Tibial artery (tissue), 4 donors: ENCODE measurements around the gene PHETA2.

Source experiments
- DNase-seq, 2 donors: peaks; one replicate each; pipeline ENCODE4 v3.0.0-alpha.2; 2019
- H3K27ac ChIP-seq, 2 donors: fragments of 200-600 bp; sonication (generic) in 1 of 2; 1 replicate in 1 of 2; 2 replicates in 1 of 2; pipeline ENCODE4 v1.5.1; 2018 to 2019; ENCODE audit warnings: mild to moderate bottlenecking in 1 of 2
- H3K27me3 ChIP-seq, 2 donors: fragments of 200-600 bp; sonication (generic) in 1 of 2; one replicate each; pipeline versions ENCODE4 v1.5.1 to v1.6.0; 2016 to 2019
- H3K36me3 ChIP-seq, 3 donors: fragments of 200-600 bp; sonication (generic) in 2 of 3; one replicate each; pipeline ENCODE4 v1.5.1; 2016 to 2019; ENCODE audit warnings: mild to moderate bottlenecking in 2 of 3
- H3K4me1 ChIP-seq, 4 donors: fragments of 200-600 bp; sonication (generic) in 2 of 4; 1 replicate in 3 of 4; 2 replicates in 1 of 4; pipeline ENCODE4 v1.5.1; 2016 to 2019
- H3K4me3 ChIP-seq, 2 donors: fragments of 200-600 bp; sonication (generic) in 1 of 2; 1 replicate in 1 of 2; 2 replicates in 1 of 2; pipeline ENCODE4 v1.5.1; 2018 to 2019; ENCODE audit warnings: mild to moderate bottlenecking in 2 of 2
- H3K9me3 ChIP-seq, 3 donors: fragments of 200-600 bp; sonication (generic) in 1 of 3; one replicate each; pipeline ENCODE4 v1.5.1; 2016 to 2019
- CTCF ChIP-seq, 2 experiments: fragments of 200-600 bp in 1 of 2; fragments of 450-650 bp in 1 of 2; IDR thresholded peaks; one replicate each; pipeline ENCODE4 v1.5.1; 2017 to 2019; ENCODE audit warnings: antibody characterized with exemption in 2 of 2, mild to moderate bottlenecking in 1 of 2, moderate library complexity in 1 of 2
- intact Hi-C: fragments of 100-400 bp; cut with DNase I; formaldehyde crosslinking; loops from one replicate; pipeline ENCODE4 v1.15.0; 2023; ENCODE audit warnings: low total_unique reads

The PHETA2 gene

DNA sequence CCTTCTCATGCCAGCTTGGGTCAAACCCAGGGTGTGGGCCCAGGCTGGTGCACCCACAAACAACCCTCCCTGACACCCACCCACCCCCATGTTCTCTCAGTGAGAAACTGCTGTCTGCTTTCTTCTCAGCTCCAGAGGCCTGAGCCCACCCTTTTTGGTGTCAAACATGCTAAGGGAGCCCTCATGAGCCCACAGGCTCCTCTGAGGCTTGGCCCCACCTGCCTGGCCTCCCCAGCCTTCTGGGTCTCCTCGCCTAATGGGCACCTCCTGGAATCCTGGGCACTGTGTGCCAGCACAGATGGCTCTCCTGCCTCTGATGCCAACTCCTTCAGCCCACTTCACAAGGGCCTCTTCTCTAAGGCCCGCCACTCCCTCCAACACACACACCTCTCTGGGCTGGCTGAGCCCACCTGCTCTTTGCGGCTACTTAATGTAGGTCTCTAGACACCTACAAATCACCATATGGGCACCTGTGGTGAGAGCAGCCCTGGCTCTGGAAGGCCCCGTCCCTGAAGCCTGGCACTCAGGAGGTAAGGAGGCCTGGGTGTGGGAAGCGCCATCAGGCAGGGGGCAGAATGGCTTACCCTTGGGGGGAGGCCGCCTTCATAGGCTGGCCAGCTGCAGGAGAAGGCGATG is 7.8 kb upstream of the PHETA2 start:
- DNase-seq = no peak
- Histone ChIP-seq H3K4me1 (peaks cover 0 to 12% (median 9%) of the 10 kb centered on the region in 4 donors), H3K9me3 (no peaks in the 10 kb centered on the region), H3K36me3 (peaks cover 32 to 69% (median 63%) of the 10 kb centered on the region in 3 donors), H3K27ac (no peak overlapping the region), H3K4me3 (no peak overlapping the region), H3K27me3 (no peaks in the 10 kb centered on the region)
- intact Hi-C loops = no loop called here
- no peak for TF ChIP-seq CTCF (IDR thresholded peaks at IDR 0.05)

- intact Hi-C loops = no loop called here
- Histone ChIP-seq H3K27me3 (no peaks in the 10 kb centered on the region), H3K27ac (no peak overlapping the region), H3K9me3 (no peaks in the 10 kb centered on the region), H3K36me3 (peaks cover 26 to 62% (median 57%) of the 10 kb centered on the region in 3 donors), H3K4me1 (peaks cover 0 to 19% (median 12%) of the 10 kb centered on the region in 4 donors), H3K4me3 (no peak overlapping the region)
- no peak for TF ChIP-seq CTCF (IDR thresholded peaks at IDR 0.05)
- DNase-seq = no peak
These were observed 7.1 kb upstream of the PHETA2 start for GRCh38 chr22:42066937-42067336.

- intact Hi-C loops = no loop called here
- Histone ChIP-seq H3K27ac (no peak overlapping the region), H3K27me3 (no peaks in the 10 kb centered on the region), H3K4me1 (peaks cover 0 to 20% (median 12%) of the 10 kb centered on the region in 4 donors), H3K9me3 (no peaks in the 10 kb centered on the region), H3K36me3 (peaks cover 18 to 54% (median 49%) of the 10 kb centered on the region in 3 donors), H3K4me3 (no peak overlapping the region)
- no peak for TF ChIP-seq CTCF (IDR thresholded peaks at IDR 0.05)
- no peak for DNase-seq
These were observed 6.3 kb upstream of the PHETA2 start for GRCh38 chr22:42067671-42068251.

DNA sequence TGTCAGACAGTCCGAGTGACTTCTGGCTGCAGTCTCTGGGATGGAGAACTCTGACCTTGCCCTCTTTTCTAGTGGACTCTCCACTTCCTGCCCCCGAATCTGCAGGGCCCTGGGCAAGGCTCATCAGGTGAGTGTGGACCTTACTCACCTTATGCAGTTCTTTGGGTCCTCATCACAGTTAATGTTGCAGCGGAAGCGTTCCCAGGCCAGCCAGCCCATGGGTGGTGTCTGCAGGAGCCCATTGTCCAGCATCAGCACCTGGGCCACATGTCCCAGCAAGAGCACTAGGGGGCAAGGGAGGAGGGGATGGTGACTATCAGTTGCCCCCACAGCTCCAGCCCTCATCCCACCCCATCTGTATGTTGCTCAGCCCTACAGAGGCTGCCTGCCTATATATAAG is 5.8 kb upstream of the PHETA2 start:
- H3K4me3 ChIP-seq = no peak overlapping the region
- H3K9me3 ChIP-seq = no peaks in the 10 kb centered on the region
- no peak for TF ChIP-seq CTCF (IDR thresholded peaks at IDR 0.05)
- H3K36me3 ChIP-seq = peaks cover 13 to 49% (median 43%) of the 10 kb centered on the region in 3 donors
- DNase-seq = no peak
- intact Hi-C loops = no loop called here
- peaks cover 0 to 21% (median 13%) of the 10 kb centered on the region in 4 donors for H3K4me1 ChIP-seq
- H3K27me3 ChIP-seq = no peaks in the 10 kb centered on the region
- H3K27ac ChIP-seq = no peak overlapping the region

DNA sequence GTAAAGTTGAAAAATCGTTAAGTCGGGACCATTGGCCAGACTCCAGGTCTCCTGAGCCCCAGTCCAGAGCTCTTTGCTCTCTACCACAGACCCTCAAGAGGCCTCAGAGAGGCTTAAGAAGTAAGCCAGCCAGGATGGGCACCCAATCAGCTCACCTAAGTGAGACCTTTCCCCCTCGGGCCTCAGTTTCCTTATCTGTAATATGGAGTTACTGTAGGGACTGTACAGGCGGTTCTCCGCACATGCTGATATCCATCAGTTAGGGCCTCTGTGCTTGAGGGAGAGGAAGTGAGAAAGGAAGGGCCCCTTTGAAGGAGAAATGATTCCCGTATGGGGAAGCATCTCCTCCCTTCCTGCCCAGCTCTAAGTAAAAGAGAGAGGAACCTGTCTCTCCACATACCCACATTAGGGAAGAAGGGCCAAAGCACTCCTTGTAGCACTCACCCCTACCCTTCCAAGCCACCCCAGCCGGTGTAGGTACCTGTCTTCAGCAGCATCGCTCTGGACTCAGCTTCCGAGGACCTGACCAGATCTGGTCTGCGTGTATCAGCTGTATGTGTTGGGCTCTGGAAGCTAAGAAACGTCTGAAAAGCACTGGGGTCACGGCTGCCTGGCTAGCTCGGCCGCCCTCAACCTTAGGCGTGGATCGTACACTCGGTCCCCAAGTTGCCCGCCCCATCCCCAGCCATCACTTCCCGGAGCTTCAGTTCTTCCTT is 4.1 kb upstream of the PHETA2 start:
- peak overlapping the region; percentile 53 to 81 for H3K4me3 ChIP-seq
- peaks cover 0 to 35% (median 22%) of the 10 kb centered on the region in 4 donors for H3K4me1 ChIP-seq
- no peaks in the 10 kb centered on the region for H3K9me3 ChIP-seq
- H3K27me3 ChIP-seq = no peaks in the 10 kb centered on the region
- intact Hi-C loops = loop anchor here (10.0 kb wide), 1 partner anchor 235 kb away; the partner anchor contains the start of gene SREBF2
- H3K36me3 ChIP-seq = peaks cover 13 to 36% (median 34%) of the 10 kb centered on the region in 3 donors
- DNase-seq = no peak
- TF ChIP-seq CTCF (IDR thresholded peaks at IDR 0.05) = no peak
- peak overlapping the region; percentile 81 to 83 for H3K27ac ChIP-seq
